IMR-90 (cell line): ENCODE results near the gene UCK2. TPM values are rescaled to one million over a fixed set of nuclear protein-coding genes. Genes with fewer than 3 reads are reported as not detected.
A peak's percentile ranks its signal among the peaks of the same experiment; 100 is the strongest.

Experiments
- ATAC-seq: fragments of 200-7000 bp; cut with Tn5 transposase; 2 replicates; pipeline ENCODE4 v1.9.1; 2020; ENCODE audit warnings: low read depth, mild to moderate bottlenecking, moderate library complexity
- BruUV-seq: library from RNA; stranded (reverse); fragments of 400-500 nt; replicated peaks from 2 replicates; lab custom pipeline; 2021; lab: Mats Ljungman, UMichigan
- CTCF ChIA-PET: fragments of 300-600 bp; formaldehyde crosslinking; extraction: SDS; loops from one replicate; lab custom pipeline; 2021; ENCODE audit warnings: antibody characterized with exemption; lab: Yijun Ruan, JAX
- POLR2A ChIA-PET: fragments of 300-600 bp; sonication (Branson Sonifier 250); formaldehyde crosslinking; loops from one replicate; lab custom pipeline; 2022; ENCODE audit warnings: antibody characterized with exemption; ENCODE audit not compliant: unreplicated experiment; lab: Charles Lee
- DNase-seq: peaks from one replicate; pipeline ENCODE4 v3.0.0; 2013
- H2AFZ ChIP-seq: replicated peaks from 2 replicates; pipeline ENCODE3; 2013; ENCODE audit warnings: low read length, mild to moderate bottlenecking; ENCODE audit not compliant: poor library complexity
- H2AK5ac ChIP-seq: 2 replicates; pipeline ENCODE4 v1.6.1; 2013; ENCODE audit warnings: low read depth, low read length, inconsistent platforms
- H2AK9ac ChIP-seq: replicated peaks from 2 replicates; pipeline ENCODE3; 2013; ENCODE audit warnings: mild to moderate bottlenecking, low read depth, low read length, moderate library complexity; ENCODE audit not compliant: poor library complexity
- H2BK120ac ChIP-seq: 2 replicates; pipeline ENCODE4 v1.6.1; 2013; ENCODE audit warnings: low read depth, low read length, inconsistent platforms
- H2BK15ac ChIP-seq: 3 replicates; pipeline ENCODE4 v1.6.1; 2013; ENCODE audit warnings: low read depth, low read length, inconsistent platforms
- H2BK20ac ChIP-seq: 2 replicates; pipeline ENCODE4 v1.6.1; 2013; ENCODE audit warnings: low read depth, mild to moderate bottlenecking, inconsistent platforms, low read length, moderate library complexity
- H2BK5ac ChIP-seq: 2 replicates; pipeline ENCODE4 v1.6.1; 2013; ENCODE audit warnings: mild to moderate bottlenecking, low read depth, low read length, inconsistent platforms; ENCODE audit not compliant: poor library complexity, severe bottlenecking
- H3K14ac ChIP-seq: replicated peaks from 2 replicates; pipeline ENCODE4 v1.6.1; 2013; ENCODE audit warnings: low read depth, low read length, inconsistent platforms
- H3K18ac ChIP-seq: 2 replicates; pipeline ENCODE4 v1.6.1; 2013; ENCODE audit warnings: low read depth, low read length, control low read depth
- H3K23ac ChIP-seq: 2 replicates; pipeline ENCODE4 v1.6.1; 2013; ENCODE audit warnings: low read depth, low read length, inconsistent platforms
- H3K27ac ChIP-seq: 2 replicates; pipeline ENCODE4 v1.5.1; 2013; ENCODE audit warnings: mild to moderate bottlenecking, control low read depth, low read length; ENCODE audit not compliant: insufficient read depth
- H3K27me3 ChIP-seq: 2 replicates; pipeline ENCODE4 v1.6.1; 2013; ENCODE audit warnings: low read length; ENCODE audit not compliant: control insufficient read depth, insufficient read depth
- H3K36me3 ChIP-seq: 2 replicates; pipeline ENCODE4 v1.6.1; 2013; ENCODE audit warnings: low read length, mixed read lengths; ENCODE audit not compliant: control insufficient read depth, insufficient read depth
- H3K4ac ChIP-seq: 2 replicates; pipeline ENCODE4 v1.6.1; 2013; ENCODE audit warnings: low read depth, low read length, inconsistent platforms
- H3K4me1 ChIP-seq: 2 replicates; pipeline ENCODE4 v1.6.1; 2013; ENCODE audit warnings: low read length, mixed read lengths; ENCODE audit not compliant: control insufficient read depth, insufficient read depth
- H3K4me2 ChIP-seq: 2 replicates; pipeline ENCODE4 v1.6.1; 2013; ENCODE audit warnings: low read depth, mild to moderate bottlenecking, control low read depth, low read length, moderate library complexity
- H3K4me3 ChIP-seq: 2 replicates; pipeline ENCODE4 v1.5.1; 2013; ENCODE audit warnings: low read depth, mild to moderate bottlenecking, control low read depth, low read length, moderate library complexity; ENCODE audit not compliant: insufficient read depth
- H3K56ac ChIP-seq: 2 replicates; pipeline ENCODE4 v1.6.1; 2013; ENCODE audit warnings: low read length, inconsistent platforms; ENCODE audit not compliant: insufficient read depth; ENCODE audit errors: extremely low read depth
- H3K79me1 ChIP-seq, 2 experiments: 2 replicates each; pipeline ENCODE4 v1.6.1; 2013; ENCODE audit warnings: low read length in 2 of 2, inconsistent platforms in 1 of 2, low read depth in 1 of 2
- H3K9ac ChIP-seq: 2 replicates; pipeline ENCODE4 v1.6.1; 2013; ENCODE audit warnings: low read depth, low read length, control low read depth
- H3K9me1 ChIP-seq: 2 replicates; pipeline ENCODE4 v1.6.1; 2013; ENCODE audit warnings: low read length, inconsistent platforms; ENCODE audit not compliant: insufficient read depth
- H3K9me3 ChIP-seq: 2 replicates; pipeline ENCODE4 v1.6.1; 2013; ENCODE audit warnings: low read length; ENCODE audit not compliant: control insufficient read depth, insufficient read depth
- H4K20me1 ChIP-seq: 2 replicates; pipeline ENCODE4 v1.6.1; 2013; ENCODE audit warnings: low read length, inconsistent platforms; ENCODE audit not compliant: insufficient read depth
- H4K5ac ChIP-seq: 2 replicates; pipeline ENCODE4 v1.6.1; 2013; ENCODE audit warnings: mild to moderate bottlenecking, low read depth, low read length, control low read depth
- H4K8ac ChIP-seq, 2 experiments: 2 replicates each; pipeline ENCODE4 v1.6.1; 2013; ENCODE audit warnings: low read depth in 2 of 2, low read length in 2 of 2, control low read depth in 1 of 2, inconsistent platforms in 1 of 2
- H4K91ac ChIP-seq: 2 replicates; pipeline ENCODE4 v1.6.1; 2013; ENCODE audit warnings: low read depth, low read length, inconsistent platforms; ENCODE audit not compliant: insufficient read depth
- CEBPB ChIP-seq: IDR thresholded peaks from 2 replicates; pipeline ENCODE4 v1.6.1; 2012; ENCODE audit warnings: low read depth, low read length, improper control_type of control experiment
- MAZ ChIP-seq: IDR thresholded peaks from 2 replicates; pipeline ENCODE4 v1.6.1; 2012; ENCODE audit warnings: low read depth, mild to moderate bottlenecking, low read length, improper control_type of control experiment, moderate library complexity, borderline replicate concordance
- MXI1 ChIP-seq: IDR thresholded peaks from 2 replicates; pipeline ENCODE4 v1.6.1; 2012; ENCODE audit warnings: low read depth, mild to moderate bottlenecking, low read length, moderate library complexity, borderline replicate concordance
- NFE2L2 ChIP-seq: fragments of 150-350 bp; IDR thresholded peaks from 2 replicates; pipeline ENCODE4 v1.6.1; 2016; ENCODE audit warnings: low read depth, mild to moderate bottlenecking, low read length
- POLR2A ChIP-seq: IDR thresholded peaks from 2 replicates; pipeline ENCODE4 v1.6.1; 2012; ENCODE audit warnings: mild to moderate bottlenecking, low read depth, low read length
- RAD21 ChIP-seq: IDR thresholded peaks from 2 replicates; pipeline ENCODE4 v1.6.1; 2012; ENCODE audit warnings: low read length, improper control_type of control experiment
- RCOR1 ChIP-seq: IDR thresholded peaks from 2 replicates; pipeline ENCODE4 v1.6.1; 2012; ENCODE audit warnings: mild to moderate bottlenecking, low read length, improper control_type of control experiment; ENCODE audit not compliant: insufficient replicate concordance
- SMC3 ChIP-seq: fragments of 150-350 bp; IDR thresholded peaks from 2 replicates; pipeline ENCODE4 v1.6.1; 2016; ENCODE audit warnings: low read depth, mild to moderate bottlenecking, antibody characterized with exemption, low read length, moderate library complexity
- WGBS, 2 experiments: methylation state at CpG; one replicate each; pipeline versions ENCODE4 v1.1.5 to v1.1.7; 2013; ENCODE audit warnings: missing lambda C conversion rate in 2 of 2; ENCODE audit not compliant: insufficient read length in 1 of 2; ENCODE audit errors: extremely low coverage in 2 of 2; 5-methylcytosine and 5-hydroxymethylcytosine counted together
- dilution Hi-C: fragments of 300-500 bp; cut with HindIII; formaldehyde crosslinking; loops from one replicate; pipeline ENCODE4 v1.14.3; 2018; ENCODE audit warnings: low sequenced_read_pairs; ENCODE audit not compliant: unreplicated experiment
- in situ Hi-C: fragments of 300-500 bp; cut with MboI; formaldehyde crosslinking; loops from 3 replicates; pipeline ENCODE4 v1.14.3; 2019; ENCODE audit warnings: low sequenced_read_pairs, inconsistent platforms, mixed read lengths
- intact Hi-C: fragments of 100-400 bp; cut with micrococcal nuclease; formaldehyde crosslinking; loops from 2 replicates; pipeline ENCODE4 v1.10.0; 2022
- polyA plus RNA-seq, 3 experiments: library from polyadenylated mRNA; depleted of rRNA; stranded (reverse); fragments of >200 nt; gene quantifications; 2 replicates each; pipeline ENCODE4 v1.2.3, GENCODE V29; 2012; ENCODE audit warnings: low replicate concordance in 1 of 3
- total RNA-seq: library from RNA; depleted of rRNA; stranded (reverse); fragments of >200 nt; gene quantifications from 2 replicates; pipeline ENCODE4 v1.2.3, GENCODE V29; 2012
- TF ChIP-seq, protein P1 (sequence below): fragments of 150-350 bp; IDR thresholded peaks from 2 replicates; pipeline ENCODE4 v1.6.1; 2016; ENCODE audit warnings: low read depth, mild to moderate bottlenecking, low read length, moderate library complexity, borderline replicate concordance
- TF ChIP-seq, protein P2 (sequence below): conservative IDR thresholded peaks from 2 replicates; pipeline ENCODE4 v1.5.1; 2012; ENCODE audit warnings: mild to moderate bottlenecking, low read depth, low read length, improper control_type of control experiment
- TF ChIP-seq, protein P3 (sequence below): fragments of 150-350 bp; IDR thresholded peaks from 2 replicates; pipeline ENCODE4 v1.6.1; 2017; ENCODE audit warnings: mild to moderate bottlenecking, antibody characterized with exemption, low read length, low read depth

The UCK2 gene
- total and polyA plus RNA-seq, 2 of the 4 experiments (the other 2 are of a cell fraction) = 83.0 to 87.8 TPM

DNA sequence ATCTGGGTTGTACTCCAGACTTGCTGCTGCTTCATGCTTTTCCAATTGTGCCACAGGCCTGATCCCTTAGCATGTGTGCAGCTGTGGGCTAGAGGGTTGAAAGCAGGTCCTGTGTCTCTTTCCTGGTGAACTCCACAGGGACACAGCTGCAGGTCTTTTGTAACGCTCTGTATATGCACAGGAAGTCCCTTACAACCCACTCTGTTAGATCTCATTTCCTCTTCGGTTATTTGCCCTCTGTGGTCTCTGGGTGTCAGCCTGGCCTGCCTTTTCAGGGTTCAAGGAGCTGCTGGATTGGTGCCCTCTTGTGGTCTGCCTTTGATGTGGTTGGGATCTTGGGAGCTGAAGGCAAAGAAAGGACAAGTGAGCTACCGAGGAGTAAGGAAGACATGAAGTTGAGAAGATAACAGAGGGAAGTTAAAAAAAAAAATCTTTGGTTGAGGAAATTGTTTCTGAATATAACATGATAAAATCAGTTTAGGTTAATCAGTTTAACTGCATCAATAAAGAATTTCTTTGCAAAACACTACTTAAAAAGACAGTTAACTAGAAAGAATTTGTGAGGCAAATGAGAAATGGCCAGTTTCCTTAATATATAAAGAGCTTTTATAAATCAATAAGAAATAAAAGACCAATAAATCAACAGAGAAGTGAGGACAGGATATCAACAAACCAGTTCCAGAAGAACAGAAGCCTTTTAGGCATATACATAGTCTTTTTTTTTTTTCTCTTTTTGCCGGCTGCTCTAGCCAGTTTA, 44.1 kb downstream of the UCK2 start:
- DNase-seq (peak; percentile 54), ATAC-seq (peak; percentile 49)
- WGBS, 2 experiments = no CpG with 5 or more reads among the region's 4 CpGs
- H3K9me3 ChIP-seq = no peaks in the 10 kb centered on the region
- peak overlapping the region in 1 of 2 experiments; percentile 47; a peak in 1 of 4 replicates for H4K8ac ChIP-seq
- H4K5ac ChIP-seq = no peak overlapping the region
- no peak overlapping the region for H3K18ac ChIP-seq
- H3K4ac ChIP-seq = no peak overlapping the region
- no peak overlapping the region for H2BK120ac ChIP-seq
- no peak overlapping the region for H2BK20ac ChIP-seq
- H3K9ac ChIP-seq = no peak overlapping the region
- H4K20me1 ChIP-seq = peaks cover 34% of the 10 kb centered on the region
- in situ Hi-C loops = no loop called here
- no peak overlapping the region for H3K4me2 ChIP-seq
- no peak overlapping the region for H2AK9ac ChIP-seq
- POLR2A ChIA-PET = no interaction called here
- H3K27me3 ChIP-seq = no peaks in the 10 kb centered on the region
- intact Hi-C loops = no loop called here
- peak overlapping the region; percentile 21 for H2BK5ac ChIP-seq
- dilution Hi-C loops = no loop called here
- H3K36me3 ChIP-seq = no peaks in the 10 kb centered on the region
- H3K27ac ChIP-seq = no peak overlapping the region
- no peak overlapping the region for H2BK15ac ChIP-seq
- no peak overlapping the region for H2AK5ac ChIP-seq
- BruUV-seq = no TSS peak
- H3K56ac ChIP-seq = no peak overlapping the region
- H4K91ac ChIP-seq = no peak overlapping the region
- no peaks in the 10 kb centered on the region for H3K9me1 ChIP-seq
- no peak overlapping the region; the same call in 1 of the 2 replicates for H3K14ac ChIP-seq
- H3K23ac ChIP-seq = no peak overlapping the region
- H3K4me1 ChIP-seq = no peaks in the 10 kb centered on the region
- CTCF ChIA-PET = interaction anchor here (0.6 to 1.7 kb wide), 11 partner anchors 10 to 220 kb away, joined by 3 to 9 read pairs (median 4); no protein-coding TSS in a partner anchor
- TF ChIP-seq, protein P1, sequence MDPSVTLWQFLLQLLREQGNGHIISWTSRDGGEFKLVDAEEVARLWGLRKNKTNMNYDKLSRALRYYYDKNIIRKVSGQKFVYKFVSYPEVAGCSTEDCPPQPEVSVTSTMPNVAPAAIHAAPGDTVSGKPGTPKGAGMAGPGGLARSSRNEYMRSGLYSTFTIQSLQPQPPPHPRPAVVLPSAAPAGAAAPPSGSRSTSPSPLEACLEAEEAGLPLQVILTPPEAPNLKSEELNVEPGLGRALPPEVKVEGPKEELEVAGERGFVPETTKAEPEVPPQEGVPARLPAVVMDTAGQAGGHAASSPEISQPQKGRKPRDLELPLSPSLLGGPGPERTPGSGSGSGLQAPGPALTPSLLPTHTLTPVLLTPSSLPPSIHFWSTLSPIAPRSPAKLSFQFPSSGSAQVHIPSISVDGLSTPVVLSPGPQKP = no peak
- TF ChIP-seq, protein P2, sequence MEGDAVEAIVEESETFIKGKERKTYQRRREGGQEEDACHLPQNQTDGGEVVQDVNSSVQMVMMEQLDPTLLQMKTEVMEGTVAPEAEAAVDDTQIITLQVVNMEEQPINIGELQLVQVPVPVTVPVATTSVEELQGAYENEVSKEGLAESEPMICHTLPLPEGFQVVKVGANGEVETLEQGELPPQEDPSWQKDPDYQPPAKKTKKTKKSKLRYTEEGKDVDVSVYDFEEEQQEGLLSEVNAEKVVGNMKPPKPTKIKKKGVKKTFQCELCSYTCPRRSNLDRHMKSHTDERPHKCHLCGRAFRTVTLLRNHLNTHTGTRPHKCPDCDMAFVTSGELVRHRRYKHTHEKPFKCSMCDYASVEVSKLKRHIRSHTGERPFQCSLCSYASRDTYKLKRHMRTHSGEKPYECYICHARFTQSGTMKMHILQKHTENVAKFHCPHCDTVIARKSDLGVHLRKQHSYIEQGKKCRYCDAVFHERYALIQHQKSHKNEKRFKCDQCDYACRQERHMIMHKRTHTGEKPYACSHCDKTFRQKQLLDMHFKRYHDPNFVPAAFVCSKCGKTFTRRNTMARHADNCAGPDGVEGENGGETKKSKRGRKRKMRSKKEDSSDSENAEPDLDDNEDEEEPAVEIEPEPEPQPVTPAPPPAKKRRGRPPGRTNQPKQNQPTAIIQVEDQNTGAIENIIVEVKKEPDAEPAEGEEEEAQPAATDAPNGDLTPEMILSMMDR = peak; percentile 30; the same call in 1 of the 2 replicates
- TF ChIP-seq MAZ (no peak), MXI1 (no peak), SMC3 (0 out of 2 replicates have a peak, but pooled peaks have one; percentile 17), POLR2A (no peak), RAD21 (peak; percentile 14; the same call in 1 of the 2 replicates), RCOR1 (no peak), NFE2L2 (no peak), CEBPB (no peak)
- TF ChIP-seq, protein P3, sequence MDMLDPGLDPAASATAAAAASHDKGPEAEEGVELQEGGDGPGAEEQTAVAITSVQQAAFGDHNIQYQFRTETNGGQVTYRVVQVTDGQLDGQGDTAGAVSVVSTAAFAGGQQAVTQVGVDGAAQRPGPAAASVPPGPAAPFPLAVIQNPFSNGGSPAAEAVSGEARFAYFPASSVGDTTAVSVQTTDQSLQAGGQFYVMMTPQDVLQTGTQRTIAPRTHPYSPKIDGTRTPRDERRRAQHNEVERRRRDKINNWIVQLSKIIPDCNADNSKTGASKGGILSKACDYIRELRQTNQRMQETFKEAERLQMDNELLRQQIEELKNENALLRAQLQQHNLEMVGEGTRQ = no peak
- no peak overlapping the region for H3K4me3 ChIP-seq
- peaks cover 43 to 71% of the 10 kb centered on the region in 2 experiments for H3K79me1 ChIP-seq
- H2AFZ ChIP-seq = no peak overlapping the region
